OCI-LY3 (cell line): ENCODE results near the gene WWC1.

Experiments
- H2AFZ ChIP-seq: fragments of 200-600, 300-600 bp; shearing (Covaris generic); 2 replicates; pipeline ENCODE4 v1.6.0; 2014; ENCODE audit warnings: antibody characterized with exemption, low read depth, low read length
- H3K27ac ChIP-seq: fragments of 200-600, 300-600 bp; sonication (generic); 2 replicates; pipeline ENCODE4 v1.5.1; 2014; ENCODE audit warnings: mild to moderate bottlenecking, low read length, moderate library complexity, mixed read lengths
- H3K27me3 ChIP-seq: fragments of 200-600, 300-600 bp; sonication (generic); 2 replicates; pipeline ENCODE4 v1.6.1; 2014; ENCODE audit warnings: low read depth, low read length, mixed read lengths
- H3K36me3 ChIP-seq: fragments of 200-600, 300-600 bp; sonication (generic); replicated peaks from 2 replicates; pipeline ENCODE3; 2014; ENCODE audit warnings: low read depth, low read length, mixed read lengths
- H3K4me1 ChIP-seq: fragments of 300-600, 200-600 bp; sonication (generic); 2 replicates; pipeline ENCODE4 v1.6.1; 2014; ENCODE audit warnings: low read length, mixed read lengths
- H3K4me2 ChIP-seq: fragments of 200-600, 300-600 bp; sonication (generic); 2 replicates; pipeline ENCODE4 v1.6.1; 2014; ENCODE audit warnings: low read length, mixed read lengths
- H3K4me3 ChIP-seq: fragments of 300-600, 200-600 bp; sonication (generic); 2 replicates; pipeline ENCODE4 v1.5.1; 2014; ENCODE audit warnings: antibody characterized with exemption, mild to moderate bottlenecking, low read length, moderate library complexity
- H3K79me2 ChIP-seq: fragments of 300-600, 200-600 bp; shearing (Covaris generic); 2 replicates; pipeline ENCODE4 v1.6.1; 2014; ENCODE audit warnings: mild to moderate bottlenecking, low read length, mixed read lengths
- H3K9ac ChIP-seq: fragments of 300-600, 200-600 bp; shearing (Covaris generic); 2 replicates; pipeline ENCODE4 v1.6.0; 2014; ENCODE audit warnings: mild to moderate bottlenecking, low read length, moderate library complexity
- H3K9me3 ChIP-seq: fragments of 200-600, 300-600 bp; shearing (Covaris generic); 2 replicates; pipeline ENCODE4 v1.6.1; 2014; ENCODE audit warnings: low read length, mixed read lengths; ENCODE audit not compliant: insufficient read depth
- H4K20me1 ChIP-seq: fragments of 200-600, 300-600 bp; sonication (generic); 2 replicates; pipeline ENCODE4 v1.6.1; 2016; ENCODE audit warnings: low read length, mixed read lengths; ENCODE audit not compliant: insufficient read depth
- EZH2phosphoT487 ChIP-seq: fragments of 200-600 bp; shearing (Covaris generic); IDR thresholded peaks from 2 replicates; pipeline ENCODE4 v1.6.1; 2018; ENCODE audit warnings: antibody characterized with exemption, mixed run types, low read depth
- TF ChIP-seq, protein P1 (sequence below): fragments of 200-600, 300-600 bp; sonication (generic); IDR thresholded peaks from 2 replicates; pipeline ENCODE4 v1.5.1; 2014; ENCODE audit warnings: antibody characterized with exemption, low read length, low read depth

Gene WWC1

DNA sequence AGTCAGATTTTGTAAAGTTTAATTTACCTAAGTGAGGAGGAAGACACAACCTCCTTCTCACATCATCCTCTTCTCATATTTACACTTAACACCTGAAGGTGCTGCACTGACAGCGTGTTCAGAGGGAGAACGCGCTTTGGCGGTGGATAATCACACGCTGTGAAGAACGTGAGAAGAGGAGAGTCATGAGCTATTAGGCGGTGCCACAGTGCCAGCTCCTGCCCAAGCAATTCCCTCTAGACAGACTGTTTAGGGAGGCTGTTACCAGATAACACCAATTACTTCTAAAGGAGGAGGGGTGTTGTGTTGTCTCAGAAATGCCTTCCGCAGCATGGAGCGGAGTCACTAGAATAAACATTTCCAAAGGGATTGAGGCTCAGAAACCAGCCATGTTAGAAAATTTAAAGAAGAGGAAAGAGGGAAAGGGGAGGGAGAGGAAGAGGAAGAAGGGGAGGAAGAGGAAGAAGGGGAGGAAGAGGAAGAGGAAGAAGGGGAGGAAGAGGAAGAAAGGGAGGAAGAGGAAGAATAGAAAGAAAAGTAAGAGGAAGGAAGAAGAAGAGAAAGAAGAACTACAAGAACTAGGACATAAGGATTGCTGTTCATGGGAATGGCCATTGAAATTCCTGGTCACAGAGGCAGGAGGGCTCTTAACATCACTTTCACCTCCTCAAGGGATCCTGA, 37.3 kb upstream of the WWC1 start:
- Histone ChIP-seq H2AFZ (no peak overlapping the region), H3K4me2 (no peak overlapping the region), H3K27me3 (peaks cover 24% of the 10 kb centered on the region), H3K36me3 (no peaks in the 10 kb centered on the region), H3K4me3 (no peak overlapping the region), H4K20me1 (no peaks in the 10 kb centered on the region), H3K27ac (no peak overlapping the region), H3K79me2 (no peaks in the 10 kb centered on the region), H3K4me1 (peaks cover 7% of the 10 kb centered on the region), H3K9me3 (no peaks in the 10 kb centered on the region), H3K9ac (no peak overlapping the region)
- no peak for TF ChIP-seq EZH2phosphoT487

DNA sequence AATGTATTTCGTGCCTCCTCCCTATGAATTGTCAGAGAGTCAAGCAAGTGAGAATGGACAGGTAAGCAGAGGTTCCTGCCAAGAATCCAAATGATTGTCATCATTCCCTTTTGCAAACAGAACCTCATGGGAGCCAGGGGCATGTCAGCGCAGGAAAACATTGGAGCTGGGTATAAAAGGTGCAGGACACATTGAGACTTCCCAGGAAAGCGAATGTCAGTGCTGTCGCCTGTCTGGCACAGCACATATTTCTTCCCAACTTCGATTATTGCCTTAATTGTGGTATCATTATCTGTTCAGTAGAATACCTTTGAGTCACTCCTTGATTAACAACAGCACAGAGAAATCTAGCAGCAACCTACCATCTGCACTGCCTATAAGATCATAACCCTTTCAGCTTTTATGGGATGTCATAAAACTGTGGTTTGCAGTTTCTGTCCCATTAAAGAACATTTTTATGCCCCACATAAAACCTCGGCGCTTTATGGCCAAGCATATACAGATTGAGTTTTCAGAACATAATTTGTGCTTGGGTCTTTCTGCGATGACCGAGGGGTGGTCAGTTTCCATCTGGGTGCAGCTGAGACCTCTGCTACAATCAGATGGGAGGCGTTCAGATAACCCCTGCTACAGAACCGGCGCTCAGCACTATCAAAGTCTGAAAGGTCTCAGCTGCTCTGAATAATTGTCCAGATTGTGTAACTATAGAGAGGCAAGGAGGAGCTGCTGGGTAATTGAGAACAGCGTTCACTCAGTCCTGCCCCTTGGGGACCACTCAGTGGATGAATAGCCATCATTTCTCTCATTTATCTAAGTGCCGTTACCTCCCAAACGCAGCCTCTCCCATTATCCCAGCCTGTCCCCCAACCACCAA, 30.9 kb upstream of the WWC1 start:
- Histone ChIP-seq H3K9me3 (no peaks in the 10 kb centered on the region), H3K4me2 (no peak overlapping the region), H2AFZ (no peak overlapping the region), H3K4me1 (no peaks in the 10 kb centered on the region), H3K27me3 (peaks cover 8% of the 10 kb centered on the region), H3K79me2 (no peaks in the 10 kb centered on the region), H3K4me3 (no peak overlapping the region), H3K36me3 (no peaks in the 10 kb centered on the region), H3K27ac (no peak overlapping the region), H3K9ac (no peak overlapping the region), H4K20me1 (no peaks in the 10 kb centered on the region)
- TF ChIP-seq EZH2phosphoT487 = no peak
- TF ChIP-seq, protein P1, sequence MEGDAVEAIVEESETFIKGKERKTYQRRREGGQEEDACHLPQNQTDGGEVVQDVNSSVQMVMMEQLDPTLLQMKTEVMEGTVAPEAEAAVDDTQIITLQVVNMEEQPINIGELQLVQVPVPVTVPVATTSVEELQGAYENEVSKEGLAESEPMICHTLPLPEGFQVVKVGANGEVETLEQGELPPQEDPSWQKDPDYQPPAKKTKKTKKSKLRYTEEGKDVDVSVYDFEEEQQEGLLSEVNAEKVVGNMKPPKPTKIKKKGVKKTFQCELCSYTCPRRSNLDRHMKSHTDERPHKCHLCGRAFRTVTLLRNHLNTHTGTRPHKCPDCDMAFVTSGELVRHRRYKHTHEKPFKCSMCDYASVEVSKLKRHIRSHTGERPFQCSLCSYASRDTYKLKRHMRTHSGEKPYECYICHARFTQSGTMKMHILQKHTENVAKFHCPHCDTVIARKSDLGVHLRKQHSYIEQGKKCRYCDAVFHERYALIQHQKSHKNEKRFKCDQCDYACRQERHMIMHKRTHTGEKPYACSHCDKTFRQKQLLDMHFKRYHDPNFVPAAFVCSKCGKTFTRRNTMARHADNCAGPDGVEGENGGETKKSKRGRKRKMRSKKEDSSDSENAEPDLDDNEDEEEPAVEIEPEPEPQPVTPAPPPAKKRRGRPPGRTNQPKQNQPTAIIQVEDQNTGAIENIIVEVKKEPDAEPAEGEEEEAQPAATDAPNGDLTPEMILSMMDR = no peak

DNA sequence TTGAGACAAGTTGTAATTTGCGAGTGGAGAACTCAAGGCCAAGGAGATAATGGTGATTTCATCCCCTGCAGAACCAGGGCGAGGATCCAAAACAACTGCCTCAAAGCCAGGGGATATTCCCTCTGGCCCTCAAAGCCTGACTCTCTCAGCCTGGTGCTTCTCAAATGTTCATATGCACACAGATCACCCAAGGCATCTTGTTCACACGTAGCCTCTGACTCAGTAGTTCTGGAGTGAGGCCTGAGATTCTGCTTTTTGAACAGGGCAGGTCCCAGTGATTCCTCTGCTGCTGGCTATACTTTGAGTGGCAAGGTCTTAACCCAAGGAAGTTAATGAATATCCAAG, 30.2 kb upstream of the WWC1 start:
- Histone ChIP-seq H2AFZ (no peak overlapping the region), H3K4me1 (no peaks in the 10 kb centered on the region), H3K9ac (no peak overlapping the region), H3K36me3 (no peaks in the 10 kb centered on the region), H4K20me1 (no peaks in the 10 kb centered on the region), H3K4me3 (no peak overlapping the region), H3K27me3 (peaks cover 8% of the 10 kb centered on the region), H3K27ac (no peak overlapping the region), H3K79me2 (no peaks in the 10 kb centered on the region), H3K9me3 (no peaks in the 10 kb centered on the region), H3K4me2 (no peak overlapping the region)
- TF ChIP-seq EZH2phosphoT487 = no peak
- TF ChIP-seq, protein P1 = no peak

DNA sequence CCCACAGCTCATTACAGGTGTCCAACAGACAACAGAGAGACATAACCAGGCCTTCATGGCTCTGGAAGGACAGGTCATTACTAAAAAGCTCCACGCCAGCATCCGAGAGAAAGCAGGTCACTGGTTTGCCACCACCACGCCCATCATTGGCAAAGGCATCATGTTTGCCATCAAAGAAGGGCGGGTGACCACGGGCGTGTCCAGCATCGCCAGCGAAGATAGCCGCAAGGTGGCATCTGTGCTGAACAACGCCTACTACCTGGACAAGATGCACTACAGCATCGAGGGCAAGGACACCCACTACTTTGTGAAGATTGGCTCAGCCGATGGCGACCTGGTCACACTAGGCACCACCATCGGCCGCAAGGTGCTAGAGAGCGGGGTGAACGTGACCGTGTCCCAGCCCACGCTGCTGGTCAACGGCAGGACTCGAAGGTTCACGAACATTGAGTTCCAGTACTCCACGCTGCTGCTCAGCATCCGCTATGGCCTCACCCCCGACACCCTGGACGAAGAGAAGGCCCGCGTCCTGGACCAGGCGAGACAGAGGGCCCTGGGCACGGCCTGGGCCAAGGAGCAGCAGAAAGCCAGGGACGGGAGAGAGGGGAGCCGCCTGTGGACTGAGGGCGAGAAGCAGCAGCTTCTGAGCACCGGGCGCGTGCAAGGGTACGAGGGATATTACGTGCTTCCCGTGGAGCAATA, 29.3 kb upstream of the WWC1 start:
- no peak for TF ChIP-seq EZH2phosphoT487
- TF ChIP-seq, protein P1 = no peak
- no peak overlapping the region for H3K4me3 ChIP-seq
- H3K36me3 ChIP-seq = no peaks in the 10 kb centered on the region
- H3K27ac ChIP-seq = no peak overlapping the region
- no peaks in the 10 kb centered on the region for H4K20me1 ChIP-seq
- H3K27me3 ChIP-seq = peaks cover 8% of the 10 kb centered on the region
- no peak overlapping the region for H3K4me2 ChIP-seq
- H3K79me2 ChIP-seq = no peaks in the 10 kb centered on the region
- H3K9me3 ChIP-seq = no peaks in the 10 kb centered on the region
- no peak overlapping the region for H2AFZ ChIP-seq
- no peak overlapping the region for H3K9ac ChIP-seq
- H3K4me1 ChIP-seq = no peaks in the 10 kb centered on the region
